NCI-H128 (cell line): ENCODE results near the gene CD200R1.
"Not testable (repeated sequence)": the region's sequence is repeated elsewhere in the genome, so short reads cannot be mapped to it uniquely, and the experiment has no call there.

Experiments used
- DNase-seq: peaks from one replicate; lab custom pipeline; 2025; ENCODE audit not compliant: unreplicated experiment; lab: John Stamatoyannopoulos, UW

The CD200R1 gene

DNA sequence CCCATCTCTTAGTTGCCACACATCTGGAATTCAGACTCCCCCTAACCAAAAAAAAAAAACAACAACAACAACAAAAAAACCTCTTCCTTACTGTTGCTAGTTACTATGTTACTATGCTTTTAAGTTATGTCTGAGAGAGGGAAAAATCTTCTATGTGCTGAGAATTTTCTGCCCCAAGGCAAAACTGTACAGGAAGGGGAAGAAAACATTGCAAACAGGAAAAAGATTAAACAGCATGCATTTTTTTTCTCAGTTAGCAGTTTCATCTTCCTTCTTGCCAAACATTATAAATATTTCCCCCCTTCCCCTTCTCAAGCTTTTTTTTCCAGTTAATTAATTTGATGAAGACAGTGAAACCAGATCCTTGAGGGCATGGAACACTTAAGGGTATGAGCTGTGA lies 1.1 kb upstream of the CD200R1 start:
- no peak for DNase-seq

DNA sequence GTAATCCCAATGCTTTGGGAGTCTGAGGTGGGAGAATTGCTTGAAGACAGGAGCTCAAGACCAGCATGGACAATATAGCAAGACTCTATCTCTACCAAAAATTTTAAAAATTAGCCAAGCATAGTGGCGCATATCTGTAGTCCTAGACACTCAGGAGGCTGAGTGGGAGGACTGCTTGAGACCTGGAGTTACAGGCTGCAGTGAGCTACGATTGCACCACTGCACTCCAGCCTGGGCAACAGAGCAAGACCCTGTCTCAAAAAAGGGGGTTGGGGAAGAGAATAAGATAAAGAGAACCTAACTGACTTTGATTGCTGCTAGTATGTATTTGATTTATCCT lies 755 bp downstream of the CD200R1 start:
- no peak for DNase-seq

DNA sequence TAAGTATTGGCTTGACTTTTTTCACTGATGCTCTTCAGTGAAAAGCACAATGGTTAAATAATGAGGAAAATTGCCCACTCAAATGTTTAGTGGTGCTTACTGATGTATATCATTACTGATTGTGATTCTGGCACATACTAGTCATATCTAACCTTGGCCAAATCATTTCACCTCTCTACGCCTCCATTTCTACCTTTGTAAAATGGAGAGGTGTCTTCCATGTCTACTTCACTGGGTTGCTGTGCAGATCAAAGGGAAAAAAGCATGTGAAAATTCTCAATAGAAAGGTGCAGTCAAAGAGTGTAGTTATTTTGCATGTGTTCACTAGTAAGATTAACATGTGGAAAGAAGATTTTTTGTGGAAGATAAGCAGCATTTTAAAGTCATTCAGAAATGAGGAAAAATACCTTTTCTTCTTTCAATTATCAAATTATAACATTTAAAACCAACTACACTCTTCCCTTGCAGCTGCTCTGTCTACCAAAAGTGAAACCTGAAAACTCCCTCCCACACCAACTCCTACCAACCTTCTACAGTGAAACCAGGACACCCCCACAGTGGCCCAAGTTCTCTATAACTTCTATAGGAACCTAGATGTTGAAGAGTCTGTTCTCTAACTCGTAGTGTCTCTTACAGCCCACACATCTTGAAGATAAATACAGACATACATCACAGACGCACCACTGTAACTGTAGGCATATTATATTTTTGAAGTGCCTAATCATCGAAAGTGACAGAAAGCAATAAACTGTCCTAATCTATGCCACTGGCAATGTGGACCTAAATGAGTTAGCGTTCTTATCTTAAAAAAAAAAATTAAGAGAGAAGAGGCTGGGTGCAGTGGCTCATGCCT lies 1.4 kb downstream of the CD200R1 start:
- DNase-seq = no peak

DNA sequence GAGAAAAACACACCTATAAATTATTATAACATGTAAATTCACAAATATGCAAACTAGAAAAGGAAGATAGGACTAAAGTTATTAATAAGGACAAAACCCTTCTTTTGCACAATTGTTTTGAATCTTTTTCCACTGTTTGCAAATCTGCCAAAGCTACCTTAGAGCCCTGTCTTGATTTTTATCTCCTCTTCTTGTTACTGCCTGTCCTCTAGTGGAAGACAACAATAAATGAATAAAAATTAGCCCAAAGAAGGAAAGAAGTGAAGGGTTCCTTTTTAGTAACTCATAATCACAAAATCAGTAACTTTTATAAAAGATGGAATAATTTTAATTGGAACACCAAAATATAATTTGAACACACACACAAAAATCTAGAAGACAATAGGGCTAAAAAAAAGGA lies 2.7 kb downstream of the CD200R1 start:
- no peak for DNase-seq

DNA sequence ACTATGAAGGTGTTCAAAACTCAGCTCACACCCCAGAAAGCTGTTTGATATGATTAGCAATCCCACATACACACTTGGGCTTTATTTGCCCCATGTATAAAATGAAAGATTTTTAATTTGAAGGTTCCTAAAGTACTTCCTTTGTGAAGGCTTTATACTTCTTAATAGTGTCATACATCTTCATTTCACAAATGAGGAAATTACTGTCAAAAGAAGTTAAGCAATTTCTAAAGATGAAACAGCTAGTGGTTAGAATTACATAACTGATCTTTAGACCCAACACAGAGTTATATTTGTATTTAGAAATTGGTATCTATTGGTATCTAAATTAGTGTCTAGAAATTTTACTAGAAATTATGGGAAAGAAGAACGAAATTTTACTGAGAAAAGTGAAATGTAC lies 7.1 kb downstream of the CD200R1 start:
- no peak for DNase-seq

DNA sequence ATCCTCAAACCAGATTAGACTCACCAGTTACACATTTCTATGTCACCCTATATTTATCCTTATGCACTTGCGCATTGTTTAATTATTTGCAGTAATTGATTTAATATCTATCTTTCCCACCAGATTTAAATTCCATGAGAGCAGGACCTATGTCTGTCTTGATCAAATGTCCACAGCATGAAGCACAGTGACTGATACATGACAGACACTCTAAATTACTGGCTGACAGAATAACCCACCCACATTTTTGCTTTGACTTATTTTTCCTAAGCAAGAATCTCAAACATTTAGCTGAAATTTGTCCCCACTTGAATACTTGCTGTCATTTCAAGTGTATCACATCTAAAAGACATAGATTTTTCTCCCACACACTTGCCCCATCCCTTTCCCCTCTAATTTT lies 7.5 kb downstream of the CD200R1 start:
- no peak for DNase-seq

DNA sequence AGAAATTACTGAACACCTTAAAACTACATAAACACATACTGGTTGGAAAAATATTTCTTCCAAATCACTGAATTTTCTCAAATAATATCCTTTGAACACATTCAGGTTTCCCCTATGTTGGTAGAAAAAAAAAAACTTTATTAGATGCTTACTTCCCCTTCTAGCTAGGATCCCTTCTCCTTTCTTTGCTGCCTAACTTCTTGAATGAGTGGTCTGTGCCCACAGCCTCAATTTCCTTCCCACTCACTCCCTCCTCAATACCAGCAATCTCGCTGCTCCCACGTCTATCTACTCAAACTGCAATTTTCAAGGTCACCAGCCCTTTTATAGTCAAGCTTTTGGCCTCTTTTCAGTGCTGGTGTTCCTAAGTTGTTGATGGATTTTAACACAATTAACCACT lies 8.3 kb downstream of the CD200R1 start:
- DNase-seq = no peak

DNA sequence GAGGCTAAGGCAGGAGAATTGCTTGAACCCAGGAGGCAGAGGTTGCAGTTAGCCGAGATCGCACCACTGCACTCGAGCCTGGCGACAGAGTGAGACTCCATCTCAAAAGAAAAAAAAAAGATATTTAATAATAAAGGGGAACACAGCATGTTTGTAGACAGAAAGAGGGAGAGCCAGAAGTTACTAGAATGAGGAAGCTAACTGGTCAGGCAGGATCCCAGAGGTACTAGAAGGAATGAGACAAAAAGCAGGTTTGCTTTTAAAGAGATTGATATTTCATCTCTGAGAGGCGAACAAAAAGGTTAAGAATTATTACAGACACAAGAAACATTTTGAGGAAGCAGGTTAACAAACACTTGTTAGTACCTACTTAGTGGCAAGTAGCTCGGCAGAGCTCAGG lies 9.2 kb downstream of the CD200R1 start:
- DNase-seq = no peak

DNA sequence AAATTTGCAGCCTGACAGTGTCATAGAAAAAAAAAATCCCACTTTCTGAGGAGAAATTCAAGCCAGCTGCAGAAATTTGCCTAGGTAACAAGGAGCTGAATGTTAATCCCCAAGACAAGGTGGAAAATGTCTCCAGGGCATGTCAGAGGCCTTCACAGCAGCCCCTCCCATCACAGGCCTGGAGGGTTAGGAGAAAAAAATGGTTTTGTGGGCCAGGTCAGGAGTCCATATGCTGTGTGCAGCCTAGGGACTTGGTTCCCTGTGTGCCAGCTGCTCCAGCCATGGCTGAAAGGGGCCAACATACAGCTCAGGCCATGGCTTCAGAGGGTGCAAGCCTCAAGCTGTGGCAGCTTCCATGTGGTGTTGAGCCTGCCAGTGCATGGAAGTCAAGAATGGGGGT lies 11.2 kb downstream of the CD200R1 start:
- DNase-seq = no peak

DNA sequence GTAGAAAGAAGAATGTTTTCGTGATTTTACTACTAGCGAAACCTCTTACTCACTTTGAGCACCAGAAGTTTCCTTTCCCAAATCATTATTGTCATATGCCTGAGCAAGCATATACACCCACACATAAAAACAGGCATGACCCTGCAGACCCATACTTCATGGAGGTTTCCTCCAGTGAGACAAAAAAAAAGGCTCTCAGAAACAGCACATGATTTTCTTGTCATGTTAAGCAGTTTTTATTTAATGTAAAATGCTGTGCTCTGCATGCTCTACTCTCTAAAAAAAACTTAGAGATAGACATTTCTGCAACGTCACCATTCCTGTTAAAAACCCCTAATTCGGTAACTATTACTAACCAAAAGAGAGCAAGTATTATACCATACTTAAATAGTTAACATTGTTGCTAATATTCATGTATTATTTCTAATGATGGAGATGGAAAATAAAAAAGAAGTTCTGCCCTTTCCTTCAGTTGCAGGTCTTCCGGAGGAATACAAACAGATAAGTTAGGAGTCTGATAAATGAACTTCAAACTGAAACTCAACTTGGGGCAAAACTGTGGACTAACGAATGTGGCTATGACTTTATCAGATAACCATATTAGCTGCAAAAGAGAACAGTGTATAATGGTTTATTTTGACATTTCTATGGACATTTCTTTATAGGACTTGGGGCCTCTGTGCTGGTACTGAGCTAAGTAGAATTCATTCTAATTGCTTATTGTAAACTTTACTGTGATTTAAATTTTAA lies 15.9 kb downstream of the CD200R1 start:
- no peak for DNase-seq

DNA sequence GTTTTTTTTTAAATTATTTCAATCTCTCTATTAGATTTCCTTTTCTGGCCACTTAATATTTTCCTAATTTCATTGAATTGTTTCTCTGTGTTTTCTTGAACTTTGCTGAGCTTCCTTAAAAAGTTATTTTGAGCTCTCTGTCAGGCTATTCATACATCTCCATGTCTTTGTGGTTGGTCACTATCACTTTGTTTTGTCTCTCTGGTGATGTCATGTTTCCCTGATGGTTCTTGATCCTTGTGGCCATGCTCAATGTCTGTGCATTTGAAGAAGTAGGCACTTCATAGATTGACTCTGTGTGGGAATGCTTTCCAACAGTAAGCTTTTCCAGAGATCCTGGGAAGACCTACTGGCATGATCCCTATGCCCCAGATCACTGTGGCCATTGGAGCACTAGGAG lies 18.6 kb downstream of the CD200R1 start:
- no peak for DNase-seq

DNA sequence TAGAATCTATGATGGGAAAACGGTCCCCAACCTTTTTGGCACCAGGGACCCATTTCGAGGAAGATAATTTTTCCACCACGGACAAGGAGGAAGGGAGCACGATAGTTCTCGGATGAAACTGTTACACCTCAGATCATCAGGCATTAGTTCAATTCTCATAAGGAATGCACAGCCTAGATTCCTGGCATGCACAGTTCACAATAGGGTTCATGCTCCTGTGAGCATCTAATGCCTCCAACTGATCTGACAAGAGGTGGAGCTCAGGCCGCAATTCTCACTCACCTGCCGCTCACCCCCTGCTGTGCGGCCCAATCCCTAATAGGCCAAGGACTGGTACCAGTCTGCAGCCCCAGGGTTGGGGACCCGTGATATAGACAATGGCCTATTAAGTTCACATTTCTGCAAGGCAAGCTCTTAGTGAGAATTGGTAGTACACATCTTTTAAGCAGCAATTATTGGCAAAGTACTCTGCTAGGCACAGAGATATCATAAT lies 26.5 kb downstream of the CD200R1 start:
- DNase-seq = no peak

DNA sequence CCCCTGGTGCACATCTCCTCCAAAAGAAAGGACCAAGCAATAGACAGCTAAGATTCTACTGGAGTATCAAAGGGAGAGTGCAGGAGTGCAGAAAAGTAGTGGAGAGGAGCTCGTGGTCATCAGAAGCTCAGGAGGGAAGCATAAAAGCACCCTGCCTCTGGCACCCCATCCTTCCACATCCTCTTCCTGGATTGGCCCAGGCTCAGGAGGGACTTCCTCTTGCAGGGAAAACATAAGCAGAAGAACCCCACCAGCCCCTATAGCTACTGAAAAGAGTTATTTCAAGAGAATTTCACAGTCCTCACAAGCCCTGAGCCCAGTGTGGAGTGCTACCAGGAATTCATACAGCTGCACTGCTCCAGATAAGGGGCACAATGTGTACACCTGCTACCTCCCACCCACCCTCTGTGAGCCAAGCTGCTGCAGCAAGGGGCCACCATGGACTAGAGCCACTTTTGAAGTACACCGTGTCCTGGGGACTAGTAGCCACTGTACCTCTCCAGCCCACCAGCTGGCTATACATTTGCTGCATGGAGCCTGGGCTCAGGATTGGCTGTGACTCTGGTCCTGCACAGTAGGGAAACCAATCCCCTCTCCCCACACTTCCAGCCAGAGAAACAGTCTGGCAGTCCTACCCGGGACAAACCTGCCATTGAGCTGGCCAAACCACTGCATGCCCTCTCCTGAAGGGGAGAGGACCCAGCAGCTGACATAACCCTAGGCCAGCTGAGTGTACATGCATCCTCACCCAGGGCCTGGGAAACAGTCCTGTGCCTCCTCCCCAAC lies 43.0 kb downstream of the CD200R1 start:
- no peak for DNase-seq

DNA sequence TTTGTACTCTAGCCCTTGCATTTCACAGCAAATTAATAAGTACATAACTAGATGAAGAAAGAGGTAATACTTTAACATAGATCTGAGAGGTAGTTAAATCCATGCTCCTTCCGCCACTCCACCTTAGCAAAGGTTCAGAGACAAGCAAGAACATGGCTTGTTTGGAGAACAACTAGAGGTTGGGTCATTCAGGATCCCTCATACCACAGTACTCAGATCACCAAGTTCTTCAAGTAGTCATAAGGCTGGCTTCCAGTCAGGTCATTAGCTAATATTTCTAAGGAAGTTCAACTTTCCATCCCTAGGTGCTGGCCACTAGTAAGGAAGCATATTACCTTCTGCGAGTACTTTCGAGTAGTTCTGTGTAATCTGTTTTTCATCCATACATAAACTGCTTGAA lies 44.1 kb downstream of the CD200R1 start:
- no peak for DNase-seq

DNA sequence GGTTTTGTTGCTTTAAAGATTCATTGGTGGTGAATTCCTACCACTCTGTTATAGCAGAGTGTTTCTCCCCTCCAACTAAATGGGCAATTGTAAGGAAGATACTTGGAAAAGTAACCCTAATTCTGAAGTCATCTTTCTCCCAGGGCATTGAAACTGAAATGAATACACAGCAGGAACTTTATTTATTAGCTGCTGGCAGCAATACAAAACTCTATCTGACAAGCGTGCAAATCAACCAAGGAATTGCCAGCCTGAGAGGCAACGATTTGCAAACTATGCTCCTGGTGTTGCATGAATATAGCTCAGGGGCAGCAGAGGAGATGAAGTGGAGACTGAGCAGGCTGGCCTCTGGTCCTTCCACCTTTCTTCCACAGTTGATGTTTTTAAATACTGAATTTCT lies 48.9 kb downstream of the CD200R1 start:
- no peak for DNase-seq

DNA sequence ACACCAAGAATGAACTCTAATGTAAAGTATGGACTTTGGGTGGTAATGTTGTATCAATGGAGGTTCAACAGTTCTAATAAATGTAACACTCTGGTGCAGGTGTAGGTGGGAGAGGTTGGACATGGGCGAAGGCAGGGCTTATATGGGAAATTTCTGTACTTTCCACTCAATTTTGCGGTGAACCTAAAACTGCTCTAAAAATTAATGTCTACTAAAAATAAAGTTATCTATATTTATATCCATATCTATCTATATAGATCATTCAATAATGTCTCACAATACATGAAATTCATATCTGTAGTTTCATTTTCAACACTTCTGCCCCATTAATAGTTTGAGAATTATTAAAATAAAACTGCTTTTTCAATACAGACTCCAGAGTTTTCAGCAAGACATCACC lies 49.3 kb downstream of the CD200R1 start:
- DNase-seq = no peak

DNA sequence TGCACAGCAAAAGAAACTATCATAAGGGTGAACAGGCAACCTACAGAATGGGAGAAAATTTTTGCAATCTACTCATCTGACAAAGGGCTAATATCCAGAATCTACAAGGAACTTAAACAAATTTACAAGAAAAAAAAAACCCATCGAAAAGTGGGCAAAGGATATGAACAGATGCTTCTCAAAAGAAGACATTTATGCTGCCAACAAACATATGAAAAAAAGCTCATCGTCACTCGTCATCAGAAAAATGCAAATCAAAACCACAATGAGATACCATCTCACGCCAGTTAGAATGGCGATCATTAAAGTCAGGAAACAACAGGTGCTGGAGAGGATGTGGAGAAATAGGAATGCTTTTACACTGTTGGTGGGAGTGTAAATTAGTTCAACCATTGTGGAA lies 55.4 kb downstream of the CD200R1 start:
- DNase-seq = not testable (repeated sequence)

DNA sequence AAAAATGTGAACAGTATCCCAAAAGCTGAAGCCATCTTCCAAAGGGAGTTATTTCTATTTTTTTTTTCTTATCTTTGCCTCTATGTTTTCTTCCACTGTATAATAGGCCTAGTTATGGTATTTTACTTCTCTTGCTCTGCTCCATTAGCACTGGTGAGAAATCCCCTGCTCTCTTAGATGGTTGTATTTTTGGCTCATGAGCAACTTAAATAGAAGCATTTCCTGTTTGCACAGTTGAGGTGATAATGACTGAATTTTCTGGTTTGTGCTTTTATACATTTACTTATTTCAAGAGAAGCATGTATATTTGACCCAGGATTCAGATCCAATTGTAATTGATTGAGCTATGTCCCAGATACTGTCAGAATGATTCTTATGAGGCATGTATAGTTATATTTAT lies 66.7 kb downstream of the CD200R1 start:
- DNase-seq = no peak

DNA sequence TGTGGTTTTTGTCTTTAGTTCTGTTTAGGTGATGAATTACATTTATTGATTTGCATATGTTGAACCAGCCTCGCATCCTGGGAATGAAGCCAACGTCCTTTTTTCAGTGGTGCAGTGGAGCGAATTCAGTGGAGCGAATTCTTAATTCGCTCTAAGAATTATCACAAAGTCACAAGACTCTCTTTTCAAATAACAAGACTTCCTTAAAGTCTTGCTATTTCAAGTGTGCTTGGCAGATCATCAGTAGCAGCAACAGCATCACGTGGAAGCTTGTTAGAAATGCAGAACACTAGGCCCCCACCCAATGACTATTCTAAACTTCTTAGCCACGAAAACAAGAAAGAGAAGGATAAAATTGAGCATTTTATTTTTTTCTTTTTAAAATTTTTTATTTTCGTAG lies 70.1 kb downstream of the CD200R1 start:
- no peak for DNase-seq

DNA sequence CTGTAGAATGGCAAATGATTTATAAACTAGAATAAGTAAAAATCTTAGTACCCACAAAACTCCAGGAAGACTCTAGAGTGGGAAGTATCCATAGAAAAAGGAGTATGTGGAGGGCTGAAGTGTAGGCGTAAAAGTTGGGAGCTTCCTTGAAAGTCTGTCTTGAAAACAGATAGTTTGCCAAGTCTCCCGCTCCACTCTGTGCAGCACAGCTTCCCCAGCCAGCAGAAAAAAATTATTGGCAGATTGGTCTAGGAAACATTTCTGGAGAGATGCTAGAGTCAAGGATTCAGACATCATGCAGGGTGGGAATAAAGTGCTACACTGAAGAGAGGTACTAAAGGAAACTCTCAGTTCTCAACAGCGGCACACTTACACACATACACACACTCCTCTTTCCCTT lies 74.8 kb downstream of the CD200R1 start:
- no peak for DNase-seq

DNA sequence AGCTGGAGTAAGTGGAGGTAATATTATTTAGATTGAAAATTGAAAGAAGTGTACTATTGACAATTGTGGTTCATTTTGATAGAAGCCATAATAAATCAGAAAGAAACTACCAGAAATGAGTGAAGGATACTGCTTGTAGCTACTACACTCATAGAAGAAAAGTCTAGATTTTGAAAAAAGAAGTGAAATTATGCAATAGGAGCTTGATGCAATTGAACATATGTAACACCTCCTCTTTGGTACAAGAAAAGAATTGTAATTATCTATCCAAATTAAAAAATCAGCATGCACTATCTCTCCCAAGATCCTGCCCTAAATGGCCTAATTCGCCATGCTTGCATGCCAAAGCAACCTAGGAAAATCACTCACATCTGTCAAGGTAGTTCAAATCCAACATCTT lies 77.1 kb downstream of the CD200R1 start:
- DNase-seq = no peak

DNA sequence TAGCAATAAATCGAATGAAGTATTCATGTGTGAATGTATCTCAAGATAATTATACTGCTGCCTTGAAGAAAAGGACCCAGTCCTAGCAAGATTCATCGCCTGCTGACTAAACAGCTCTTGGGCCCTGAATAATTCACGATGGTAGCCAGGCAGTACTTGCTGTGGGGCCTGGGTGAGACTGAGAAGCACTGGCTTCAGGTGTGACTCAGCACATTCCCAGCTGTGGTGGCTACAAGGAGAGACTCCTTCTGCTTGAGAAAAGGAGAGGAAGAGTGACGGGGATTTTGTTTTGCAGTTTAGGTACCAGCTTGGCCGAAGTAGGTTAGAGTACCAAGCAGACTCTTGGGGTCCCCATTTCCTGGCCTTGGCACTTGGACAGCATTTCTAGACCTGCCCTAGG lies 80.6 kb downstream of the CD200R1 start:
- no peak for DNase-seq
